HG03354 (cell line): ENCODE measurements around the gene HOXA4.

Experiments
- ATAC-seq: cut with Tn5 transposase; IDR thresholded peaks from one replicate; pipeline ENCODE4 v1.9.1; 2021; ENCODE audit warnings: mild to moderate bottlenecking; ENCODE audit not compliant: unreplicated experiment, poor library complexity, severe bottlenecking

The HOXA4 gene

GRCh38 chr7:27159266-27160144 is 28.9 kb upstream of the HOXA4 start:
- no peak for ATAC-seq

GRCh38 chr7:27158436-27159265 is 28.1 kb upstream of the HOXA4 start:
- no peak for ATAC-seq

DNA sequence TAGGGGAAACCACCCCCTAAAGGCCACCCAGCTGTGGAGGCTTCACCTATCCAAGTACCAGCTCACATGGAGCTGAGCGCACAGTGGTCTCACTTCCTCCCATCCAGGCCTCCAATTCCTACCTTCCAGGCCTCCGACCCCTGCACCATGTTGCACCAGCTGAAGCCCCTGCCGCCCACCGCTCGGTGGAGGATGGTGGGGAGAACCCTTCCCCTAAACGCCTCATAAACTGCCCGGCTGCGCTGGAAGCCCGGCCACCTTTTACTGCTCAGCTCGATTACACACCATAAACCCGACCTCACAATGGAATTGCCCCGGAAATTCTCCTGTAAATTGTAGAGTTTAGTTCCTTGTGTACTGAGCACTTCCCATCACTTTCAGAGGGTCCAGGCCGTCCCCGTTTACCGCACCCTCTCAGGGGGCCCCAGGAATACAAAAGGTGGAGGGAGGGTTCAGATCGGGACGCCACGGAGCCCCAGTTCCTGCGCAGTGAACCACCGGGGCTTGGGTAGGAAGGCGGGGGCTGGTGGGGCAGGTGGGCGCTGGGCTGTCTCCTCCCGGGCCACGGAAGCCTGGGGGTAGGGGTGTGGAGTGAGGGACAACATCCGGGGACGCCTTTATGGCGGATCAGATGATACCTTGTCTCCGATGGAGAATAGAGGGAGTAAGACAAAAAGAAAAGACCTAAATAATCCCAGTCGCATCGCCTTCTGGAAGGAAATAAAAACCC is 27.3 kb upstream of the HOXA4 start:
- ATAC-seq = no peak

- ATAC-seq = no peak
Observed at GRCh38 chr7:27156916-27157701, 26.6 kb upstream of the HOXA4 start.

DNA sequence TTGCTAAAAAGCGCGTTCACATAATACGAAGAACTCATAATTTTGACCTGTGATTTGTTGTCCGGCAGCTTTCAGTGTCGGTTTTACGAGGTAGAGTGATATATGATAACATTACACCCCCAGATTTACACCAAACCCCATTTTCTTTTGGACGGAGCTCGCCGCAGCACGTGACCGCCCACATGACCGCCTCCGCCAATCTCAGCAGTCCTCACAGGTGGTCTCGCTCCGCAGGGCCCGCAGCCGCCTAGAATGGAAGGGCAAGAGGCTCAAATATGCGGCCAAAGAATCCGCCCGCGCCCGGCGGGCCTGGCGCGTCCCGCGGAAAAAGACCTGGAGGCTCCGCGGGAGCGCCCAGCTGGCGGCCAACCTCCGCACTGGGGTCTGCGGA is 25.9 kb upstream of the HOXA4 start, which contains the start of gene HOXA7:
HOXA7 (minus strand) TSS at position 168 of the 391 bp plus-strand sequence; CDS start at position 38, 130 bp downstream.
- ATAC-seq = no peak

- no peak for ATAC-seq
Observed at GRCh38 chr7:27155816-27156507, 25.4 kb upstream of the HOXA4 start.

GRCh38 chr7:27154901-27155815 is 24.6 kb upstream of the HOXA4 start:
- no peak for ATAC-seq

- no peak for ATAC-seq
Observed at GRCh38 chr7:27154369-27154768, 23.8 kb upstream of the HOXA4 start.

GRCh38 chr7:27153526-27153925 is 23.0 kb upstream of the HOXA4 start:
- ATAC-seq = no peak

DNA sequence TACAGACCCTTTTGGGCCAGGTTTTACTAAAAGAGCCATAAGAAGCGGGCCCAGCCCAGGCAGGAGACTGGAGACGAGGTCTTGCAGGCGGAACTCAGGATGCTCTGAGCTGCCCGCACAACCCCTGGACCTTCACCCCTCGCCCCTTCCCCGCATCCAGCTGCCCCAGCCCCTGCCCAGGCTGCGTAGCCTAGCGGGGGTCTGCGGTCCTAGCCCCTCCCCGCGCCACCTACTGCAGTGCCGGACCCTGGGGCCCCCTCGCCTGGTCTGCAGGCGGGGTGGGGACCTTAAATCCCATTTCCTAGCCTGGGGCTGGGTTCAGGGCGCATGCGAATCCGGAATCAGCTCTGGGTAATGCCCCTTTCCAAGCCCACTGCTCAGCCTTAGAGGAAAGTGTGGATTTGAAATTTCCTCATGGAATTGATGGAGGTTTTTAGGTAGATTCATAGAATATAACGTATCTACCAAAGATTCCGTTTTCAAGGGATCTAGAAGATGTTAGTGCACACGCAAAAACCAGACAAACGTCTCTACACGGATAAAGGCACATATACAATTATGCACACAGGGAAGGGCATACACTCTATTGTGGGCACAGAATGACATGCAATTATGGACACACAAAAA is 22.4 kb upstream of the HOXA4 start:
- no peak for ATAC-seq

- ATAC-seq = no peak
Observed at GRCh38 chr7:27151931-27152815, 21.6 kb upstream of the HOXA4 start, which contains the start of gene HOXA3. Gene HOXA3 (minus strand): TSS chr7:27152583. CDS start chr7:27110640, 41,943 bp downstream.

DNA sequence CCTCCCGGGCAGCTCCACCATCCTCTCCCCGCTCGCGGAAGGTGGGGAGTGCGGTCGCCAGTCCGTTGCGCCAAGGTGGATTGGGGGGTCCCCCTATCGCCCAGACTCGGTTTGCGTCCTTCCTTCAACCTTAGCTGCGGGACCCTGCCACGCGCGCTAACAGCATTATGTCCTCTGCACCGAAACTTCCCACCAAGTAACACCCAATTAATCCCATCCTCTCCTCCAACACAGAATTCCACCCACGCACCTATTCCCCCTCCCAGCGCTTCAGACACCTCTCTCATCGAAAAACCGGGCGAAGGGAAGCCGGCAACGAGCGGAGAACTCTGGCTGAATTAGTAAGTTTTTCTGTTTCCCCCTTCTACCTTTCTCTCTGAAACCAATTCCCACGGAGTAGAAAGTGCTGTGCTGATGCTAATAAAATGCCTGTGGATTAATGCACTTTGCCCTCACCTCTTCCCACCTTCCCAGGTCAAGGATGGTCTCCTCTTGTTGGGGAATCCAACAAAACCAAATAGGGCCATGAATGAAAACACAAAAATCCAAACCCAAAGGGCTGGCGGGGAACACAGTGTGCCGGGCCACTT is 20.9 kb upstream of the HOXA4 start:
- no peak for ATAC-seq

GRCh38 chr7:27150568-27151340 is 20.2 kb upstream of the HOXA4 start:
- ATAC-seq = peak; percentile 80

DNA sequence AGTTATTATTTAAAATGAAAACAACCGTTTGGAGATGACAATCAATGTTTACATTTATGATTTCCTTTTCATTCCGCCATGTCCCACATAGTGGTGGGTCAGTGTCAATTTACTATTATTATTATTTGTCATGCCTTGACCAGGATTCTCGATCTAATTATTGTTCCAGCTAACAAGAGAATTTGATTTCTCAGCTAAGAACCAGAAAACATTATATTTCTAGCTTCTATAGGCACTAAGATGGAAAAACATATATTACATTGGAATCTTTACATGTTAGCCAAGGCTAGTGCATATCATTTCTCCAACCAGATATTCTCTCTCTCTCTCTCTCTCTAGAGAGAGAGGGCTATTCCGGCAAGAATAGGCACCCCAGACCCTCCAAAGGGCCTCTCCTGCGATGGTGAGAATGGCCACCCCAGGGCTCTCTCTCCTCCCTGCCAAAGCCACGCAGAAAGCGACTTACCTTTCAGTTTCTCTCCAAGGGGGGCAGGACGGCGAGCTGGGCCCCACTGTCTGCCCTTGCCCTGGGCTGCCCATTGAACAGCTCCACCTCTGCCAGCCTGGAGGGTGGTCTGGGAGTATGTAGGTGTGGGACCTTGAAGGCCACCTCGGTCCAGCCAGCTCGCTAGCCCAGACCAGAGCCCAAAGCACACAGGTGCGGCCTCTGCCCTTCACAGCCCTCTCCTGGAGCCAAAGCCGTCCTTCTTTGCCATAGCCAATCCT is 19.4 kb upstream of the HOXA4 start:
- no peak for ATAC-seq
